Kidney epithelial cell (primary cell): ENCODE results near the gene CD24. TPM values are rescaled to one million over a fixed set of nuclear protein-coding genes. Genes with fewer than 3 reads are reported as not detected.

Source experiments
- DNase-seq: peaks from one replicate; pipeline ENCODE4 v3.0.0-alpha.2; 2010; ENCODE audit warnings: low read depth
- H3K27me3 ChIP-seq: 2 replicates; pipeline ENCODE4 v1.6.0; 2011; ENCODE audit warnings: low read length; ENCODE audit not compliant: control insufficient read depth, insufficient read depth
- H3K36me3 ChIP-seq: 2 replicates; pipeline ENCODE4 v1.5.1; 2011; ENCODE audit warnings: low read length; ENCODE audit not compliant: control insufficient read depth, insufficient read depth
- H3K4me3 ChIP-seq: 2 replicates; pipeline ENCODE4 v1.5.1; 2011; ENCODE audit warnings: low read depth, mild to moderate bottlenecking, control low read depth, low read length
- CTCF ChIP-seq: IDR thresholded peaks from 2 replicates; pipeline ENCODE4 v1.5.1; 2011; ENCODE audit warnings: mild to moderate bottlenecking, moderate library complexity, low read length, control low read depth, inconsistent platforms; ENCODE audit not compliant: insufficient read depth, poor library complexity, severe bottlenecking
- total RNA-seq: library from RNA; depleted of rRNA; stranded (reverse); fragments of >200 nt; gene quantifications from 2 replicates; pipeline ENCODE4 v1.2.3, GENCODE V29; 2015

Gene CD24
- total RNA-seq, 1 donor from 2014 or later, result 578 TPM

- Histone ChIP-seq H3K36me3 (no peaks in the 10 kb centered on the region), H3K27me3 (no peaks in the 10 kb centered on the region), H3K4me3 (no peak overlapping the region)
- no peak for TF ChIP-seq CTCF
- DNase-seq, result no peak
These were observed 9.6 kb downstream of the CD24 start for GRCh38 chr6:106964954-106965353.

GRCh38 chr6:106964099-106964498, 10.4 kb downstream of the CD24 start:
- no peak overlapping the region for H3K4me3 ChIP-seq
- DNase-seq, result no peak
- no peaks in the 10 kb centered on the region for H3K27me3 ChIP-seq
- no peaks in the 10 kb centered on the region for H3K36me3 ChIP-seq
- no peak for TF ChIP-seq CTCF

GRCh38 chr6:106963544-106963943, 11.0 kb downstream of the CD24 start:
- no peak overlapping the region for H3K4me3 ChIP-seq
- no peaks in the 10 kb centered on the region for H3K27me3 ChIP-seq
- no peaks in the 10 kb centered on the region for H3K36me3 ChIP-seq
- DNase-seq, result no peak
- no peak for TF ChIP-seq CTCF

- no peaks in the 10 kb centered on the region for H3K27me3 ChIP-seq
- TF ChIP-seq CTCF, result no peak
- no peak for DNase-seq
- H3K4me3 ChIP-seq, result no peak overlapping the region
- no peaks in the 10 kb centered on the region for H3K36me3 ChIP-seq
These were observed 12.7 kb downstream of the CD24 start for GRCh38 chr6:106961801-106962200.

- no peaks in the 10 kb centered on the region for H3K36me3 ChIP-seq
- no peak for TF ChIP-seq CTCF
- no peak overlapping the region for H3K4me3 ChIP-seq
- DNase-seq, result no peak
- H3K27me3 ChIP-seq, result no peaks in the 10 kb centered on the region
These were observed 13.4 kb downstream of the CD24 start for GRCh38 chr6:106961136-106961535.

- no peak for TF ChIP-seq CTCF
- Histone ChIP-seq H3K4me3 (no peak overlapping the region), H3K36me3 (no peaks in the 10 kb centered on the region), H3K27me3 (no peaks in the 10 kb centered on the region)
- no peak for DNase-seq
These were observed 14.5 kb downstream of the CD24 start for GRCh38 chr6:106959985-106960384.
